Kidney (tissue), 14 donors: Measurements from ENCODE around the gene JMJD7. TPM values are rescaled to one million over a fixed set of nuclear protein-coding genes. Genes with fewer than 3 reads are reported as not detected.
A peak's percentile ranks its signal among the peaks of the same experiment; 100 is the strongest.

Source experiments
- DNase-seq, 5 donors: peaks; one replicate each; pipeline ENCODE4 v3.0.0-alpha.2; 2013 to 2020
- FAIRE-seq: peaks from 2 replicates; lab custom pipeline; 2012; peaks lifted over from hg19 to GRCh38; lab: Jason Lieb, UNC
- H3K27ac ChIP-seq, 2 donors: one replicate each; pipeline ENCODE4 v1.7.0; 2013; ENCODE audit warnings: low read depth in 2 of 2, low read length in 2 of 2, inconsistent platforms in 1 of 2
- H3K27me3 ChIP-seq: one replicate; pipeline ENCODE4 v1.7.1; 2013; ENCODE audit warnings: low read length, inconsistent platforms; ENCODE audit not compliant: control insufficient read depth, insufficient read depth
- H3K36me3 ChIP-seq, 3 donors: one replicate each; pipeline versions ENCODE4 v1.7.0 to v1.7.1; 2013; ENCODE audit warnings: low read length in 3 of 3, control low read depth in 1 of 3, inconsistent platforms in 1 of 3; ENCODE audit not compliant: insufficient read depth in 3 of 3, control insufficient read depth in 2 of 3
- H3K4me1 ChIP-seq, 3 donors: one replicate each; pipeline versions ENCODE4 v1.7.0 to v1.7.1; 2013; ENCODE audit warnings: low read length in 3 of 3, inconsistent platforms in 1 of 3, low read depth in 1 of 3; ENCODE audit not compliant: control insufficient read depth in 2 of 3, insufficient read depth in 2 of 3
- H3K4me3 ChIP-seq, 3 donors: one replicate each; pipeline versions ENCODE4 v1.7.0 to v1.8.1; 2013; ENCODE audit warnings: low read length in 3 of 3, control low read depth in 1 of 3, inconsistent platforms in 1 of 3
- H3K9ac ChIP-seq, 3 donors: one replicate each; pipeline versions ENCODE4 v1.7.0 to v1.7.1; 2013; ENCODE audit warnings: low read length in 3 of 3, control low read depth in 1 of 3, inconsistent platforms in 1 of 3
- H3K9me3 ChIP-seq, 3 donors: one replicate each; pipeline versions ENCODE4 v1.7.0 to v1.7.1; 2013; ENCODE audit warnings: low read length in 3 of 3, control low read depth in 1 of 3, inconsistent platforms in 1 of 3; ENCODE audit not compliant: control insufficient read depth in 2 of 3, insufficient read depth in 1 of 3
- CTCF ChIP-seq: IDR thresholded peaks from 3 replicates; pipeline ENCODE4 v1.5.1; 2012; ENCODE audit warnings: mild to moderate bottlenecking, moderate library complexity, borderline replicate concordance; ENCODE audit not compliant: insufficient read depth; ENCODE audit errors: extremely low read depth
- intact Hi-C: fragments of 100-400 bp; cut with DNase I; formaldehyde crosslinking; loops from one replicate; pipeline ENCODE4 v1.11.1; 2022
- polyA plus RNA-seq: library from polyadenylated mRNA; stranded (reverse); fragments of 350-450 nt; fragmentation: Illumina TruSeq; extraction: RNeasy Lipid Tissue Mini Kit (QIAGEN cat#74804); gene quantifications from one replicate; pipeline ENCODE4 v1.2.3, GENCODE V29; 2014; ENCODE audit warnings: low read depth, low replicate concordance; ENCODE audit not compliant: insufficient read depth
- total RNA-seq: library from RNA; stranded (reverse); fragmentation: NEBNext Ultra II Directional; extraction: Animal tissue kit (Norgen Biotek cat#: 25700); gene quantifications from one replicate; pipeline ENCODE4 v1.2.1, GENCODE V29; 2021
- donor health status: control.
- donor health status: control.
- donor health status: control.
- donor health status: control.
- donor health status: control.
- donor health status: DM: yes; HTN: yes; CAD: no.
- donor health status: Normal renal cell carcinoma (clear cell type).

JMJD7 gene
- total and polyA plus RNA-seq, 2 donors from 2014 or later: 16.2 to 17.6 TPM

GRCh38 chr15:41790169-41790568 is 37.7 kb upstream of the JMJD7 start:
- DNase-seq: no peak
- Histone ChIP-seq H3K4me1 (peaks cover 0 to 19% (median 18%) of the 10 kb centered on the region in 3 donors), H3K27me3 (no peaks in the 10 kb centered on the region), H3K9me3 (no peaks in the 10 kb centered on the region), H3K36me3 (no peaks in the 10 kb centered on the region), H3K9ac (no peak overlapping the region), H3K4me3 (no peak overlapping the region), H3K27ac (peak overlapping the region in 1 of 2 donors; percentile 34)
- TF ChIP-seq CTCF: no peak
- no peak for FAIRE-seq
- intact Hi-C loops: no loop called here

GRCh38 chr15:41790756-41791546 is 36.9 kb upstream of the JMJD7 start:
- peak overlapping the region in 1 of 3 donors; percentile 6 for H3K4me3 ChIP-seq
- no peak for DNase-seq
- no peak for FAIRE-seq
- no peak overlapping the region for H3K9ac ChIP-seq
- no peaks in the 10 kb centered on the region for H3K9me3 ChIP-seq
- H3K36me3 ChIP-seq: no peaks in the 10 kb centered on the region
- no peaks in the 10 kb centered on the region for H3K27me3 ChIP-seq
- H3K4me1 ChIP-seq: peaks cover 0 to 21% (median 19%) of the 10 kb centered on the region in 3 donors
- TF ChIP-seq CTCF: no peak
- H3K27ac ChIP-seq: peak overlapping the region; percentile 40 to 54
- intact Hi-C loops: no loop called here

GRCh38 chr15:41791547-41791937 is 36.4 kb upstream of the JMJD7 start:
- Histone ChIP-seq H3K9ac (no peak overlapping the region), H3K27me3 (no peaks in the 10 kb centered on the region), H3K4me3 (no peak overlapping the region), H3K27ac (peak overlapping the region; percentile 3 to 20), H3K36me3 (no peaks in the 10 kb centered on the region), H3K4me1 (peaks cover 0 to 26% (median 24%) of the 10 kb centered on the region in 3 donors), H3K9me3 (no peaks in the 10 kb centered on the region)
- DNase-seq: no peak
- TF ChIP-seq CTCF: no peak
- FAIRE-seq: no peak
- intact Hi-C loops: no loop called here
